ENCODE data around the gene NUP107. TPM values are rescaled to one million over a fixed set of nuclear protein-coding genes. Genes with fewer than 3 reads are reported as not detected.

The NUP107 gene
- total RNA-seq, 2 experiments from 2014 or later: 128 TPM

DNA sequence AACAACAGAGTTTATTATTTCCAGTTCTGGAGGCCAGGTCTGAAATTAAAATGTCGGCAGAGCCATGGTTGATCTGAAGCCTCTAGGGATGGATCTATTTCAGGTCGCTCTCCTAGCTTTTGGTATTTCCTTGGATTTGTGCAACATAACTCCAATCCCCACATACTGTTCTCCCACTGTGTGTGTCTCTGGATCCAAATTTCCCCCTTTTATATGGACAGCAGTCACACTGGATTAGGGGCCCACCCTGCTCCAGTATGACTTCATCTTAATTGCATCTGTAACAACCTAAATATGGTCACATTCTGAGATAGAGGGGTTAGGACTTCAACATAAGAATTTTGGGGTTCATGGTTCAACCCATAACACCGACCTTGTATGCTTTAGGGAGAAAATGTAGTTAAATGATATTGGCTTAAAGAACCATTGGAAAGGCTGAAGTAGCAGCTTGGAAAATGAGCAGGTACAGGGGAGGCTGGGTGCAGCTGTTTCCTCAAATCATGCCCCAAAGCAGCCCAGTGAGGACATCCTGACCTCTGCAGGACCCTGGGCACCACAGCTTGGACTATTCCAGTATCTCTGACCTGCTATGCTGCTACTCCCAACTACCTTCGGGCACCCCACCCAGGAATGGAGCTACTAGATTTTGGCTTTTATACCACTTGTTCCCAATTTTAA is 107.3 kb downstream of the NUP107 start:
- POLR2A ChIA-PET: no interaction called here

DNA sequence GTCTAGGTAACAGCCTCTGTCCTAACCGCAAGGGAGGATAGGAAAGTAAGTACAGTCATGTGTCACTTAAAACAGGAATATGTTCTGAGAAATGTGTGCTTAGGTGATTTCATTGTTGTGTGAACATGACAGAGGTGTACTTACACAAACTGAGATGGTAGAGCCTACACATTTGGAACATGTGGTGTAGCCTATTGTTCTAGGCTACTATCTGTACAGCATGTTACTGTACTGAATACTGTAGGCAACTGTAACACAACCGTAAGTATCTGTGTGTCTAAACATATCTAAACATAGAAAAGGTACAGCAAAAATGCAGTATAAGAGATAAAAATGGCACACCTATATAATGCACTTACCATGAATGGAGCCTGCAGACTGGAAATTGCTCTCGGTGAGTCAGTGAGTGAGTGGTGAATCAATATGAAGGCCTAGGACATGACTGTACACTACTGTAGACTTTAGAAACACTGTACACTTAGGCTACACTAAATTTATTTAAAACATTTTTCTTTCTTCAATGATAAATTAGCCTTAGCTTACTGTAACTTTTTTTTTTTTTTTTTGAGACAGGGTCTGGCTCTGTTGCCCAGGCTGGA is 108.0 kb downstream of the NUP107 start:
- no peaks in the 10 kb centered on the region for H3K9me3 Mint-ChIP-seq
- H3K36me3 Mint-ChIP-seq: no peaks in the 10 kb centered on the region
- no peaks in the 10 kb centered on the region for H3K27me3 Mint-ChIP-seq
- no peak for DNase-seq
- ChIA-PET CTCF (interaction anchor here (0.6 to 1.7 kb wide), 4 partner anchors 13 to 35 kb away, joined by 3 to 9 read pairs (median 4); partner anchors contain the start of gene MDM2), POLR2A (no interaction called here)
- no peaks in the 10 kb centered on the region for H3K4me1 Mint-ChIP-seq (ENCODE audit: low read depth)
- intact Hi-C loops (cut with micrococcal nuclease): no loop called here
- H3K4me3 Mint-ChIP-seq: no peak overlapping the region
- H3K27ac Mint-ChIP-seq: no peak overlapping the region

More for the DNA sequence above, 107.3 kb downstream of the NUP107 start:
- Mint-ChIP-seq H3K27me3 (no peaks in the 10 kb centered on the region), H3K4me3 (no peak overlapping the region), H3K27ac (no peak overlapping the region), H3K9me3 (no peaks in the 10 kb centered on the region), H3K36me3 (no peaks in the 10 kb centered on the region), H3K4me1 (ENCODE audit: low read depth) (no peaks in the 10 kb centered on the region)
- DNase-seq: no peak
- intact Hi-C loops (cut with micrococcal nuclease): no loop called here
- CTCF ChIA-PET: interaction anchor here (1.0 to 1.2 kb wide), 2 partner anchors 14 to 36 kb away, joined by 3 to 4 read pairs; partner anchors contain the start of gene MDM2

Other genes with a start within 250 kb of the NUP107 start
- 100 to 1,000 TPM; 211 to 213 TPM for gene RAP1B, start 76.1 kb upstream of the NUP107 start, total RNA-seq
- 1 to 10 TPM; 4.1 to 5.3 TPM for gene SLC35E3, start 59.2 kb downstream of the NUP107 start, total RNA-seq
- gene MDM2, start 121.2 kb downstream of the NUP107 start, total RNA-seq: 100 to 1,000 TPM; 125 to 136 TPM
- gene CPM, start 246.2 kb downstream of the NUP107 start, total RNA-seq: 10 to 100 TPM; 14.7 to 19.8 TPM